Colon (tissue), 2 donors: ENCODE data around the gene VWA1.
"Not testable (repeated sequence)": the region's sequence is repeated elsewhere in the genome, so short reads cannot be mapped to it uniquely, and the experiment has no call there.

Experiments used
- FAIRE-seq: peaks from 2 replicates; lab custom pipeline; 2012; peaks lifted over from hg19 to GRCh38; lab: Jason Lieb, UNC
- donor health status: control.
- donor health status: control.

Gene VWA1

DNA sequence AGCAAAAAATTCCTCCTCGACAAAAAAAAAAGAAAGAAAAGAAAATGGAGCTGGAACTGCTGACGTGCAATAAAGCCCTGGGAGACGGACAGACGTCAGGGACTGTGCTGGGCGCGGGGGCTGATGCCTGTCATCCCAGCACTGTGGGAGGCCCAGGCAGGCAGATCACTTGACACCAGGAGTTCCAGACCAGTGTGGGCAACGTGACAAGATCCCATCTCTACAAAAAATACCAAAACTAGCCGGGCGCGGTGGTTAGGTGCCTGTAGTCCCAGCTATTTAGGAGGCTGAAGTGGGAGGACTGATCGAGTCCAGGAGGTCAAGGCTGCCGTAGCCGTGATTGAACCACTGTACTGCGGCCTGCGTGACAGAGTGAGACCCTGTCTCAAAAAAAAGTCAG is 10.8 kb upstream of the VWA1 start:
- FAIRE-seq = no peak

DNA sequence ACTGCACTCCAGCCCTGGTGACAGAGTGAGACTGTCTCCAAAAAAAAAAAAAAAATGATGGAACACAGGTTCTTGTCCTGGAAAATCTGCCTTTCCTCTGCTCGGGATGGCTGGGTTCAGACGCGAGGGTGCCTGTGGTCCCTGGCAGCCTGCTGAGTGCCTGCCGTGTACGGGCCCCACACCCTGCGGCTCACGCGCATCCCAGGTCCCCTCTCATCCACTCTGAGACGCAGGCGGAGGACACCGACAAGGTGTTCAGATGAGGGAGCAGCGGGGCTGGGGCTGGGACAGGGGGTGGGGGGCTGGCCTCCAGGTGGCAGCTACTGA is 10.1 kb upstream of the VWA1 start:
- no peak for FAIRE-seq

DNA sequence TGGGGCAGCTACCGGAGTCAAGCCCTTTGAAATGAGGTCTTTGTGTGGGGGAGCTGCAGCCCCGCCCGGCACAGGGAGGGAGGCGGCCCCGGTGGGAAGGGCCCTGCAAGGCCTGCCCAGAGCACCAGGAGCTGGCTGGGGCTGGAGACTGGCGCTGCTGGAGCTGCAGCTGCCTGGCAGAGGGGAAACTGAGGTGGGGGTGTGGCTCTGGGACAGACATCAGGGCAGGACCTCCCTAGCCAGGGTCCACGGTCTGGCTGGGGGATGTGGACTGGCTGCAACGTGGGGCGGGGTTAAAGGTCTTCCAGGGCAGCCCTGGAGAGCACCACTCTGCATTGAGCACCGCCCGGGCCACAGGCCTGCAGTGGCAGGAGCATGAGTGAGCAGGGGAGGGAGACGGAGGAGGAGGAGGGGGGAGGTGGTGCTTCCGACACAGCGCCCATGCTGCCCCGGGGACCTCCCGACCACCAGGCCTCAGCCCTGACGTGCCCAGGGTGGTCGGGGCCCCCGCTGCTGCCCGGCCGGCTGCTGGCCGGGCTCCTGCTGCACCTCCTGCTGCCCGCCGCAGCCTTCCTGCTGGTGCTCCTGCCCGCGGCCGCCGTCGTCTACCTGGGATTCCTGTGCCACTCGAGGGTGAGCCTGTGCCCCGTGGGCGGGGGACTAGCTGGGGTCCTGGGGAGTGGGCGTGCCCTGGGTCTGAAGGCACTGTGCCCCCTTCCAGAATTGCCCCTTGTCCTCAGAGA is 9.6 kb upstream of the VWA1 start:
- FAIRE-seq = no peak

DNA sequence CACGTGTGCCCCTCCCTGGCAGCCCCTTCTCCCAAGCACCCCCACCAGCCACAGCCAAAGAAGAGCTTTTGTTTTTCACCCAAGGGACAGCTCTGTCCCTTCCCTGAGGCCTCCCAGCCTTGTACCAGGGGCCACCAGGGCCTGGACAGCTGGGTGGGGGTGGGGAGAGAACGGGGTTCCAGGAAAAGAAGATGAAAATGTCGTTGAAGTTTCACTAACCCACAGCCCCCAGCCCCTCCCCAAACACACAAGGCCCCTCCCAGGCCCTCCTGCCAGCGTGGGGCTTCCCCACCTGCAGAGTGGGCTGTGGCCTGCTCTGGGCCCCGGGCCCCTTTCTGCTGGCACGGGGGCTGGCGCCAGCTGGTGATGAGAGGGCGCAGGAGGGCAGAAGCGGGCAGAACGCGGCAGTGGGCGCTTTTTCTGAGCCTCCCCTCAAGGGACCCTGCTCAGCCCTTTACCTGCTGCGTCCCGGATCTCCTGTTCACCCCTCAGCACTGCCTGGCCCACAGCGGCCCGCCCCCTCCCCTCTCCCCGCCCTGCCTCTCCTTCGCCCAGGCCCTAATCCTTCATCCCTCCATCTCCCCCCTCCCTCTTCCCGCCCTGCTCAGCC is 8.9 kb upstream of the VWA1 start:
- no peak for FAIRE-seq

DNA sequence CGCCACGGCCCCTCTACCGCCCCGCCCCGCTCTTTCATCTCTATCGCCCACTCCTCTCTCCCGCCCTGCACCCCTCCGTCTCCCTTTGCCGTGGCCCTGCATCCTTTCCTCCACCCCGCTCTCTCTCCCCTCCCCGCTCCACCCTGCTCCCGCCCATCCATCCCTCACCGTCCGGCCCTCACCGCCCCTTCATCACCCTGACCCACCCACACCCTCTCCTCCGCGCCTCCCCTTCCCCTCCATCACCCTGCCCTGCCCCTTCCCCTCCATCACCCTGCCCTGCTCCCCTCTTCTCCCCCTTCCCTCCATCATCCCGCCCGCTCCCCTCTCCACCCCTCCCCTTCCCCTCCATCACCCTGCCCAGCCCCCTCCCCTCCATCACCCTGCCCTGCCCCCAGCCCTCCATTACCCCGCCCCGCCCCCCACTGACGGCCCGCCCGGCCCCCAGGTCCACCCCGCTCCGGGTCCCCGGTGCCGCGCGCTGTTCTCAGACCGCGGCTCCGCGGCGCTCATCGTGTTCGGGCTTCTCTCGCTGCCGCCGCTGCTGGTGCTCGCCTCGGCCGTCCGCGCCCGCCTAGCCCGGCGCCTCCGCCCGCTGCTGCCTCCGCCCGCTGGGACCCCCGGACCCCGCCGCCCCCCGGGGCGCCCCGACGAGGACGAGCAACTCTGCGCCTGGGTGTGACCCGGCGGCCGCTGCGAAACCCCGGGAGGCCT is 8.2 kb upstream of the VWA1 start:
- FAIRE-seq = no peak

DNA sequence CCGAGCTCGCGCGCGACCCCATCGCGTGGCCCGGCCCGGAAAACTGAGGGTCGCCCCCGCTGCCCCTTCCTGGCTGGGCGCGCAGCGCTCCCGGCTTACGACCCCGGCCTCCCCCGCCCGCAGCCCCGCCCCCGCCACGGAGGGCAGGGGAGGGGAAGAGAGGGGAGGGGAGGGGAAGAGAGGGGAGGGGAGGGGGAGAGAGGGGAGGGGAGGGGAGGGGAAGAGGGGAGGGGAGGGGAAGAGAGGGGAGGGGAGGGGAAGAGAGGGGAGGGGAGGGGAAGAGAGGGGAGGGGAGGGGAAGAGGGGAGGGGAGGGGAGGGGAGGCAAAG is 7.7 kb upstream of the VWA1 start:
- no peak for FAIRE-seq

DNA sequence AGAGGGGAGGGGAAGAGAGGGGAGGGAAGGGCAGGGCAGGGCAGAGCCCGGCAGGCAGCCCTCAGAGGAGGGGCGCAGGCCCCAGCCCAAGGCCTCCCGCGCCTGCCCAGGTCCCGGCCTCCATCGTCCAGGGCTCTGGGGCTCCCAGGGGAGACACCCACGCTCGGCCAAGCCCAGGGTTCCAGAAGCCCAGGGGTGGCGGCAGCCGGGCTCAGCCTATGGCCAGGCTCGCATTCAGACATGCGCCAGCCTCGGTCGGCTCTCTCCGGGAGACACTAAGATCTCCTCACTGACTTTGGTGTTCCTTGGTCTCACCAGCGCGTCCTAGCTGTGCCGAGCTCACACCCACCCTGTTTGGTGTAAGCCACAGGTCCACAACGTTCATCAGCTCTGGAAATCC is 7.3 kb upstream of the VWA1 start:
- FAIRE-seq = no peak

DNA sequence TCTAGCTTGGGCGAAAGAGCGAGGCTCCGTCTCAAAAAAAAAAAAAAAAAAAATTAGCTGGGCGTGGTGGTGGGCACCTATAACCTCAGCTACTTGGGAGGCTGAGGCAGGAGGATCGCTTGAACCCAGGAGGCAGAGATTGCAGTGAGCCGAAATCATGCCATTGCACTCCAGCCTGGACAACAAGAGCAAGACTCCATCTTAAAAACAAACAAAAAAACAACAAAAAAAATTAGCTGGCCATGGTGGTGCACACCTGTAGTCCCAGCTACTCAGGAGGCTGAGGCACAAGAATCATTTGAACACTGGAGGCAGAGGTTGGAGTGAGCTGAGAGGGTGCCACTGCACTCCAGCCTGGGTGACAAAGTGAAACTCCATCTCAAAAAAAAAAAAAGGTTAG is 6.5 kb upstream of the VWA1 start:
- not testable (repeated sequence) for FAIRE-seq

DNA sequence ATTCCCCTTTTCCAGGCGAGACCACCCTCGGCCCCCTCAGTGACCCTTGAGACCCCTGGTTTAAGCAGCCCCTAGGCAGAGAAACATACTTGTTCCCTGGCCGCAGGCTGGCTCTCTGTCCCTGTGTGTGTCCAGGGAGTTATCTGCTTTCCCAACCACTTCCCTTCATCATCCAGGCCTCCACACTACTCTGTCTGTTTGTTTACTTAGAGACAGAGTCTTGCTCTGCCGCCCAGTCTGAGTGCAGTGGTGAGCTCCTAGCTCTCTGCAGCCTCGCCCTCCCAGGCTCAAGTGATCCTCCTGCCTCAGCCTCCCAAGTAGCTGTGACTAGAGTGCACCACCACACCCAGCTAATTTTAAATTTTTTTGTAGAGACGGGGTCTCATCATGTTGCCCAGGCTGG is 5.8 kb upstream of the VWA1 start:
- FAIRE-seq = no peak

DNA sequence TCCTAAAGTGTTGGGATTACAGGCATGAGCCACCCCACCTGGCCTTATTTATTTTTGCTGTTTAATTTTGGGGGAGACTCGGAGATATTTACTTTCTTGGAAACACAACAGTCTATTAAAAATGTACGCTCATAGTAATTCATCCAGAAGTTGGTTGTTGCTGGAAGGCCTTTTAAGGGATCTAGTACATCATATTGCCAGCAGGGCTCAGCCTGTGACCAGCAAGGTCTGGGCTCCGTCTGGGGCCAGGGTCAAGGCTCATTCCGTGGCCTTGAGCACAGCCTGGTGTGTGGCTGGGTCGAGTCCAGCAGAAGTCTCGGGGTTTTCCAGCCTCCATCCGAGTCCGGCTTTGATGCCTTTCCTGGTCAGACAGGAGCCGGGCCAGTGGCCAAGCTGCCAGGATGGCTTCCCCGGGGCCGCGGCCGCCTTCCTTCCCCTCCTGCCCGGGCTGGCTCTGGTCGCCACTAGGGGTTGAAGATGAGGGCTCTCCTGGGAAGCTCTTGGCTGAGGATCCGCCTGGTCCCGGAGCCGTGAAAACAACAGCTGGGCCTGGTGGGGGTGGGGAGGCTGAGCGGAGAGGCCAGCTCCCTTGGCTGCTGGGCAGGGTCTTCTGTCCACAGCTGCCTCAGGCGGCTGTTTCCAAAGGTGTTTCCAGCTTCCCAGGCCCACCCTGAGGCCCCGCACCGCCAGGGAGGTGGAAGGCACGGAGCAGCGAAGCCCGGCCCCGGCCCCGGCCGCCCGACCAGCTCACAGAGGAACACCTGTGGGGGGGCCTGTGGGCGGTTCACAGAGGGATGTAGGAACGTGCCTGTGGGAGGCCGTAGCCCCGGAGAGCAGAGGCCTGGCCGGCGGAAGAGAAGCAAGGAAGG is 5.1 kb upstream of the VWA1 start:
- no peak for FAIRE-seq

DNA sequence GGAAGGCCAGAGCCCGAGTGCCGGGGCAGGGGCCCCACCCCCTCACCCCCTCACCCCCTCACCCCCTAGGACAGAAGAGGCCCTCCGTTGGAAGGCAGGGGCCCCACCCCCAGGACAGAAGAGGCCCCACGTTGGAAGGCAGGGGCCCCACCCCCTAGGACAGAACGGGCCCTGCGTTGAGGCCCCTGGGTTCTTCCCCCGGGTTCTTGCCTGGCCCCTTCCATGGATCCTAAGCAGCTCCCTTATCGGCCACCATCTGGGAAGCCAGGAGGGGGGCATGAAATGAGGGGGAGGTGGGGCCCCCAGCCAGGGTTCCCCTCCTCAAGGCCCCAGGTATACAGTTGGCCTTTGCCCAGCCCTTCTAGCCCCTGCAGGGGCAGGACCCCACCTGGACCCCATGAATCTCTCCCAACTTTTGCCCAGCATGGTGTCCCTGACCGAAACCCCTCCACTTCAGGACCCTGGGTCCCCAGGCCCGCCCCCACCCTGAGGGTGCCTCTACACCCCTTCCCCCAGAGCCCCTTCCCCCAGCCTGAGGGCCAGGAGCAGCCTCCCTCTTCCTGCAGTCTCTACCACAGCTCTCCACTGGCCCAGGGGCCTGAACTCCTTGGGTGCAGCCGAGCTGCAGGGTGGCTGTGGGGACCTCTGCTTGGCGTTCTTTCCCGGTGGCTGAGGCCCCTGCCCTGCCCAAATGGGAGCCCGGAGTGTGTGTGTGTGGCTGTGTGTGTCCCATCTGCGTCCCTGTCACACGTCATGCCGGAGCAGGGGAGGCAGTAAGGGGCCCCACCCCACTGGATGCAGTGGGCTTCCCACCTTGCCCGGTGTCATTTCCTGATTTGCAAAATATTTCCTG is 4.3 kb upstream of the VWA1 start:
- FAIRE-seq = no peak

DNA sequence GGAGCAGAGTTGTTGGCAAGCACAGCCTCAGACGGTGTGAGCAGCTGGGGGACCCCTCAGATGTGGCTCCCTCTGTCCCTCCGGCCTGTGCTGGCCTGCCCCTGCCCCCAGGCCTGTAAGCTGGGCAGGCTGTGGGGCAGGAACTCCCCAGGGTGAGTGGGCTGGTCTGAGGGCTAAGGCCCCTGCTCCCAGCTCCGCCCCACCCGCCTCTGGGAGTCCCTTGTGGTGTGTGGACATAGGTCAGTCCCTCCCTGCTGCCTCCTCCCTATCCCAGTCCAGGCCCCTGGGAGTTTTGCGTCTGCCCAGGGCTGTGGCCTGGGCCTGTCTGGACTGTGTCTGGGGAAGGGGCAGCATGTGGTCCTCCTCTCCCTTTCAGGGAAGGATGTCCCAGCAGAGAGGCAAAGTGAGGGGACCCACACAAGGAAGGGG is 3.6 kb upstream of the VWA1 start:
- FAIRE-seq = no peak

DNA sequence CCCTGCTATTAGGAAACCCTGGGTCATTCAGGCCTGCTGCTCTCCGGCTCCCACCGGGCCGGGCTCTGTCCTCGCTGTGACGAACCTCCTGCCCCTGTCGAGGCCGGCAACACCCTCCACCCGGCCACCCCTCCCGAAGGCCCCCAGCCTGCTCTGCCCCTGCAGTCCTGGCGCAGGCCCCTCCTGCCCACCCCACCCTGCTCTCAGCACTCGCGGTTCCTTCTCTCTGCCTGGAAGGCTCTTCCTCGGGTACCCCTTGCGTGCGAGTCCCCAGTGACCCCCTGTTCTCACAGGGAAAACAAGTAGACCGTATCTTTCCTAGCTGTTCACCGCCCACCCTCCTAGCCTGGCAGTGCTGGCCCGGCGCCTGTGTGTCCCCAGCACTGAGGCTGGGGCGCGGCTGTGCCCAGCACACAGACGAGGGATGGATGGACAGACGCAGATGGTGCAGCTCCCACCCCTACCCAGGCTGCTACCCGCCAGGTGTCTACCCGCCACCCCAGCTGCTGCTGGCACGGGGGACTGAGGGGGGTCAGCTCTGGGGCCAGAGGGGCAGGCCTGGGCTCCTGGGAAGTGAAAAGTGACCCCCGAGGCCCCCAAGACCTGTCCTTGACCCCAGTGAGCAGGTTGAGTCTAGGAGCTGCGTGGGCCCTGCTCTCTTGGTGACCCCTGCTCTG is 3.1 kb upstream of the VWA1 start:
- no peak for FAIRE-seq

DNA sequence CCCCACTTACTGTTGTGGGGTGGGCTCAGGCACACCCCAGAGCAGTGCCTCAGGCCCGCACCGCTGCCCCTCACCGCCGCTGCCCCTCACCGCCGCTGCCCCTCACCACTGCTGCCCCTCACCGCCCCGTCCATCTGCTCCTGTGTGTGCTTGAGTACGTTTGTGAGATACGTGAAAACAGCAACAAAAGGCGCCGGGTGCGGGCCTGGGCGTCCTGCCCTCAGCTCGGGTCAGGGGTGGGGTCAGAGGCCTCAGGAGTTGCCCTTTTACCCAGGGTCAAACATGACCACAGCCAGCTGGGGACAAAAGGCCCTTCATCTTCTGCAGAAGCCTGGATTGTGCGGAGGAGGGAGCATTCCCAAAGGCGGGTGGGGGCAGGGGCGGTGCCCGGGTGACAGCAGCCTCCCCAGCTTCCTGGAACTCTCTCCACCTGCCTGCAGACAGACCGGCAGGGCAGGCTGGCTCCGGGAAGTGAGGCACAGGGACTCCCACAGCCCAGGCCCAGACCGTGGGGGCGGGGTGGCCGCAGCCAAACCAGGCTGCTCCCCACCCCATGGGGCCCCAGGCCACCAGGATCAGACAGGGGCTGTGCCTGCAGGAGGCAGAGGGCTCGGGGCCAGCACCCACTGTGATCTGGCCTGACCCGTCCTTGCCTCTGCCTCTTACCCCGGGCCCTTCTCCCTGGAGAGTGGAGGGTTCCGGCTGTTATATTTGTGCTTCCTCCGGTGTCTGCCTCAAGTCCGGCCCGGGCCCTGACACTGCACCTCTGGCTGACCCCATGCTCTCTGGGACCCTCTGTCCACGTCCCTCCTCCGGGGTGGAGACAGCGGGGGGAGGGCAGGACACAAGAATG is 2.3 kb upstream of the VWA1 start:
- no peak for FAIRE-seq

DNA sequence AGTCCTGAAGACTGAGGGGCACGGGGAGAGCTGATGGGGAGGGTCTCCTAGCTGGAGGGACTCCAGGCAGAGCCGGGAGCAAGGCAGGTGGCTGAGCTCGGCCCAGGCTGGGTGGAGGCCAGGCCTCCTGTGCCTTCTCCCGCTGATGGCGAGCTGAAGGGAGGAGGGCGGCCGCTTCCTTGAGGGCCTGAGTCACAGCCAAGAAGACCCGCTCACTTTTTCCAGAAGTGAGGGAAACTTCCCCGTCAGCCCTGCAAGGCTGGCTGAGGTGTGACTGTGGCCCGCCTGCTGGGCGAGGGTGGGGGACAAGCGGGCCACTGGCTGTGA is 1.7 kb upstream of the VWA1 start:
- no peak for FAIRE-seq

DNA sequence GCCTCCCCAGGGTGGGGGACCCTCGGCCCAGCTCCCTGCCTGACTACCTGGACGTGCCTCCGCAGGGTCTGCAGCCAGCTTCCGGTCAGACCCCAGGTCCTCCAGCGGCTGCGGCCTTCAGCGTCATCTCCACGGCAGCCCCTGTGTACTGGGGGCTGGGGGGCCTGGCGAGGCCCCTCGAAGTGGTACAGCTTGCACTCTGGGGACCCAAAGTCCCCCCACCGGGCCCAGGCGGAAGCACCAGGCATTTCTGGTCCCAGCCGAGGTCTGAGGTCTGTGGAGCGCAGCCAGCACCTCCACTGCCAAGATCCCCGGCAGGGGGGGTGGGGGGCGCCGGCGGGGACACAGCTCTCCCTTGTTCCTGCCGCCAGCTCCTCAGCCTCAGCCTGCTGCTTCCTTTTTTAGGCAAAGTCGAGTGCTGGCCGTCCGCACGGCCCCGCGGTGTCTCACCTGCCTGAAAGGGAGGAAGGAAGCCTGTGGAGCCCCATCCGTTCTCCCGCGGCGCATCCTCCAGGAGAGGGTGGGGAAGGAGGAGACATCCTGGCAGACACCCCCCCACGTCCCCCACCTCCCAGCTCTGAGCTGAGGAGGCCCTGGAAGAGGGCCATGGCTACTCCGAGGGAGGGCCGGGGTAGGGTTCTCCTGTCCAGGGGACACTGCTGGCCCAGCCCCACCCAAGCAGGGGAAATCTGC is 1.2 kb upstream of the VWA1 start:
- FAIRE-seq = no peak

DNA sequence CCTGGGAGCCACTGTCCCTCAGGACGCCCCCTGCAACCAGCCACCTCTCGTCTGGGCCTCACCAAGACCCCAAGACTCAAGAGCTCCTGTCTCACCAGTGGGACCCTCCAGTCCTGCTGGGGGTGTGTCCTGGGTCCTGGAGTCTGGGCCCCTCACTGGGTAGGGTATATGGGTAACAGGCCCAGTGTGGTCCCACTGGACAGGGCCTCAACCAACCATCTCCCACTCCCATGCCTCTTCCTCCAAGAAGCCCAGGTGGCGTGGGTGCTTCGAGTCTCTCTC is 725 bp upstream of the VWA1 start:
- FAIRE-seq = no peak

DNA sequence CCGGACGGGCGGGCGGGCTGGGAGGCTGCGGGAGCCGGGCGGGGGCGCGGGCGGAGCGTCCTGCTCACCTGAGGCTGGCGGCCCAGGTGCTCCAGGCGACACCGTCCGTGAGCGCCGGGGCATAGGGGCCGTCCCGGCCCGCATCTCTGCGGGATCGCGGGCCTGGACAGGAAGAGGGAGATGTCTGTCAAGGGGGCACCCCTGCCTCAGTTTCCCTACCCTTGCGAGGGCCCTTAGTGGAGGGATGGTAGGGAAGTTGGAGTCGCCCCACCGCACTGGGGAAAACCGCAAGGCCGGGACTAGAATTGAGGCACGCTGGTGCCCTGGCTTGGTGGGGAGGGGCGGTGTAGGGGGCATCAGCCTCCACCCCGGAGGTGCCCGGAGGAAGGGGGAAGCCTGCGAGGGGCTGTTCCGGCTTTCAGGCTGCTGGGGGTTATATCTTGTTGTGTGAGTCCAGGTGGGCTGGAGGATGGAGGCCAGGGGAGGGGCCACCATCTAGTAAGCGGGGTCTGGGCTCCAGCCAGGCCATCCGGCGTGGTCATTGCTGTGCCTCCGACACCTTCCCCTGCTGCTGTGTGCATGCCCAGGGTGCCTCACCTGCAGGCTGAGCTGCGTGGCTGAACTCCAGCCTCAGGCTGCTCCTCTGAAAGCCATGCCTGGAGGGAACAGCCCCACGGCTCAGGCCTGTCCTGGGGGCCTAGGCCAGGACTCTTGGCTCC is 580 bp downstream of the VWA1 start:
- no peak for FAIRE-seq

DNA sequence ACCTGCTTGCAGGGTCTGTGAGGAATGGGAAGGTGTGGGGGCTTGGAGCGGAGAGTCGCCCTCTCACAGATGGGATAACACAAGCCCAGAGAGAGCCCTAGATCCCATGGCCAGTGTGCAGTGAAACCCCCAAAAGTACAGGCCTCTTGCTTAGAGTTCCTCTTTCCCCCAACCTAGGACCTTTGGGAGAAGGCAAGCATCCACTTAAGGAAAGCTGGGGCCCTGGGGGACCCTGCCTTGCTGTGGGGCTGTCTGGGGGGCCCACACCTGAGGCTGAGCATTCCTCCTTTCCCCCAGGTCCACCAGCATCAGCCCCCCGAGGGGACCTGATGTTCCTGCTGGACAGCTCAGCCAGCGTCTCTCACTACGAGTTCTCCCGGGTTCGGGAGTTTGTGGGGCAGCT is 1.1 kb downstream of the VWA1 start:
- no peak for FAIRE-seq
